Activated T-helper 2 cell treated with anti-CD3 and anti-CD28 coated beads, Interferon-gamma antibody, Interleukin-2, Interleukin-4, amounts not matched to agents 10 μg/mL and 5 μg/mL and 100 μg/mL, durations not matched to agents 14 hours and 24 hours and 36 hours (primary cell): Measurements from ENCODE around the gene NABP1. TPM values are rescaled to one million over a fixed set of nuclear protein-coding genes. Genes with fewer than 3 reads are reported as not detected.

Experiments used
- DNase-seq: peaks from one replicate; pipeline ENCODE4 v3.0.0; 2021; ENCODE audit warnings: low spot score
- H3K27ac Mint-ChIP-seq: one replicate; pipeline ENCODE4 v1.8.0; 2021; ENCODE audit warnings: mixed read lengths
- H3K27me3 Mint-ChIP-seq: one replicate; pipeline ENCODE4 v1.8.0; 2021; ENCODE audit warnings: low read depth, mixed read lengths
- H3K36me3 Mint-ChIP-seq: one replicate; pipeline ENCODE4 v1.8.0; 2021; ENCODE audit warnings: low read depth, mixed read lengths
- H3K4me1 Mint-ChIP-seq: one replicate; pipeline ENCODE4 v1.8.0; 2021; ENCODE audit warnings: low read depth, mixed read lengths
- H3K4me3 Mint-ChIP-seq: one replicate; pipeline ENCODE4 v1.8.0; 2021; ENCODE audit warnings: low read depth, mild to moderate bottlenecking, moderate library complexity, mixed read lengths
- H3K9me3 Mint-ChIP-seq: one replicate; pipeline ENCODE4 v1.8.0; 2021; ENCODE audit warnings: mixed read lengths
- intact Hi-C: fragments of 100-400 bp; cut with micrococcal nuclease; formaldehyde crosslinking; loops from one replicate; pipeline ENCODE4 v1.15.1; 2023
- total RNA-seq: library from RNA; stranded (reverse); gene quantifications from 2 replicates; pipeline ENCODE4 v1.2.3, GENCODE V29; 2022

The NABP1 gene
- total RNA-seq, 1 donor from 2014 or later, result 39.9 TPM

GRCh38 chr2:191656792-191657191 is 21.1 kb upstream of the NABP1 start:
- H3K27me3 Mint-ChIP-seq, result no peaks in the 10 kb centered on the region

DNA sequence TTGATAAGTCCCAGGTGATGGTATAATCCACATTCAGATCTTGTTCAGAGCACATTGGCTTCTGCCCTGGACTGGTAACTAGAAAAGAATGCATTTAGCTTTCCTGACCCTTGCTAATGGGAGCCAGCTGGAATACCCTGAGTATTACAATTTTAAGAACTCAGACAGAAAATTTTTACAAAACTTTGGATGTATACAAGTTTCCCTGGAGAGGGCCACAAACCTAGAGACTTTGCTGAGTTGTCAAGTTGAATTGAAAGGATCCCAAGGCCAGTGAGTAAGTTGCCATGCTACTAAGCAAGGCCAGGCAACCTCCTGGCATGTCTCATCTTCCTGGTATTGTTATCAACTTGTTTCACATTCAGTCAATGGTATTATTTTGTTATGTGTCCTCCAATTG is 20.0 kb upstream of the NABP1 start:
- intact Hi-C loops, result no loop called here
- no peak for DNase-seq
- no peak overlapping the region for H3K27ac Mint-ChIP-seq

More at GRCh38 chr2:191656792-191657191, 21.1 kb upstream of the NABP1 start:
- H3K4me1 Mint-ChIP-seq, result peaks cover 11% of the 10 kb centered on the region
- no peak for DNase-seq
- no peak overlapping the region for H3K4me3 Mint-ChIP-seq
- H3K27ac Mint-ChIP-seq, result no peak overlapping the region
- intact Hi-C loops, result no loop called here
- no peaks in the 10 kb centered on the region for H3K36me3 Mint-ChIP-seq
- H3K9me3 Mint-ChIP-seq, result peaks cover 10% of the 10 kb centered on the region

DNA sequence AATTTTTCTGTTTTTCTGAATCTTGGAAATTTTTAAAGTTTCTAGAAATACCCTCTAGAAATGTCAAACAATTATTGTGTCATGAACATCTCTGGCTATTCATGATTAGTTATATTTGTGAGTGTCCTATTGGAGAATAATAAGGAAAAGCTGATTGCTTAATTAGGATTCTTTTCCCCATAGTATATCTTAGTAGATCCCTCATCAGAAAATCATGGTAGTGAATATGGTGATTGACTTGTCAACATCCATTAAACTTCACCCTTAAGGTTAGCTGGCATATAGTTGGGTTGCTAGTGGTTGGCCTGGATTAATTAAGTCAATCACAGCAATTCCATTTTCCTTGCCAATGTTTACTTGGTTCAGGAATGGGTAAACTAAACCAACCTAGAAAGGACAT is 18.7 kb upstream of the NABP1 start:
- Mint-ChIP-seq H3K4me3 (no peak overlapping the region), H3K36me3 (peaks cover under 1% of the 10 kb centered on the region), H3K9me3 (peaks cover 11% of the 10 kb centered on the region), H3K27me3 (no peaks in the 10 kb centered on the region), H3K4me1 (peaks cover 10% of the 10 kb centered on the region), H3K27ac (no peak overlapping the region)
- DNase-seq, result no peak
- intact Hi-C loops, result no loop called here

More for the DNA sequence above, 20.0 kb upstream of the NABP1 start:
- Mint-ChIP-seq H3K4me3 (no peak overlapping the region), H3K36me3 (no peaks in the 10 kb centered on the region), H3K4me1 (peaks cover 10% of the 10 kb centered on the region), H3K9me3 (peaks cover 10% of the 10 kb centered on the region), H3K27me3 (no peaks in the 10 kb centered on the region)

DNA sequence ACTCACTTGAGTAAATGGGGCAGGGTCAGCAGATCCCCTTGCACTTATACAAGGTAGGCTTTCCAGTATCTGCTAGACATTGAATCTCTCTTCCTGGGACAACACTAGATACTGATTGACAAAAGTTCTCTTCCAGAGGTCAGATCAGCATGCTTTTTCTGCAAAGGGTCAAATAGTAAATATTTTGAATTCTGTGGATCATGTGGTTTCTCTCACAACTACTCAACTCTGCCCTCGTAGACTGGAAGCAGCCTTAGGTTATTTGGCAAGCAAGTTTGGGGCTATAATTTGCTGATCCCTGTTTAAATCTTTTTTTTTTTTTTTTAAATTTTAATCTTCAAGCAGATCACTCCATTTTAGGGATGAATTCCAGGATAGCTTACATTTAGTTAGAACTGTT is 17.4 kb upstream of the NABP1 start:
- H3K27me3 Mint-ChIP-seq, result no peaks in the 10 kb centered on the region
- H3K4me1 Mint-ChIP-seq, result peaks cover 22% of the 10 kb centered on the region
- peaks cover 9% of the 10 kb centered on the region for H3K36me3 Mint-ChIP-seq
- H3K4me3 Mint-ChIP-seq, result no peak overlapping the region
- intact Hi-C loops, result no loop called here
- H3K9me3 Mint-ChIP-seq, result peaks cover 19% of the 10 kb centered on the region
- no peak for DNase-seq
- H3K27ac Mint-ChIP-seq, result no peak overlapping the region

GRCh38 chr2:191661097-191661924 is 16.6 kb upstream of the NABP1 start:
- intact Hi-C loops, result no loop called here
- peaks cover 19% of the 10 kb centered on the region for H3K9me3 Mint-ChIP-seq

GRCh38 chr2:191664823-191665677 is 12.9 kb upstream of the NABP1 start:
- intact Hi-C loops, result loop anchor here (1.0 to 2.0 kb wide), 2 partner anchors 10 to 14 kb away; no protein-coding TSS in a partner anchor
- Mint-ChIP-seq H3K4me3 (no peak overlapping the region), H3K9me3 (peaks cover 13% of the 10 kb centered on the region), H3K36me3 (peaks cover 9% of the 10 kb centered on the region), H3K27ac (no peak overlapping the region), H3K4me1 (peaks cover 33% of the 10 kb centered on the region), H3K27me3 (no peaks in the 10 kb centered on the region)
- DNase-seq, result no peak

More at GRCh38 chr2:191661097-191661924, 16.6 kb upstream of the NABP1 start:
- Mint-ChIP-seq H3K4me1 (peaks cover 28% of the 10 kb centered on the region), H3K36me3 (peaks cover 9% of the 10 kb centered on the region), H3K27ac (no peak overlapping the region), H3K27me3 (no peaks in the 10 kb centered on the region), H3K4me3 (no peak overlapping the region)
- DNase-seq, result no peak

GRCh38 chr2:191666226-191666625 is 11.7 kb upstream of the NABP1 start:
- Mint-ChIP-seq H3K27me3 (no peaks in the 10 kb centered on the region), H3K27ac (no peak overlapping the region), H3K36me3 (peaks cover 9% of the 10 kb centered on the region), H3K4me1 (peaks cover 30% of the 10 kb centered on the region), H3K9me3 (peaks cover 9% of the 10 kb centered on the region), H3K4me3 (no peak overlapping the region)
- DNase-seq, result no peak
- intact Hi-C loops, result no loop called here

GRCh38 chr2:191666732-191667131 is 11.2 kb upstream of the NABP1 start:
- peak overlapping the region; percentile 40 for H3K27ac Mint-ChIP-seq
- intact Hi-C loops, result no loop called here
- H3K4me3 Mint-ChIP-seq, result no peak overlapping the region
- no peak for DNase-seq
- no peaks in the 10 kb centered on the region for H3K27me3 Mint-ChIP-seq
- peaks cover 26% of the 10 kb centered on the region for H3K4me1 Mint-ChIP-seq
- peaks cover 9% of the 10 kb centered on the region for H3K36me3 Mint-ChIP-seq
- H3K9me3 Mint-ChIP-seq, result peaks cover 9% of the 10 kb centered on the region

- Mint-ChIP-seq H3K9me3 (peaks cover 12% of the 10 kb centered on the region), H3K27me3 (no peaks in the 10 kb centered on the region), H3K4me3 (no peak overlapping the region), H3K4me1 (peaks cover 23% of the 10 kb centered on the region), H3K36me3 (peaks cover 5% of the 10 kb centered on the region), H3K27ac (no peak overlapping the region)
- intact Hi-C loops, result no loop called here
- no peak for DNase-seq
Measured at GRCh38 chr2:191670076-191670475, 7.9 kb upstream of the NABP1 start.

DNA sequence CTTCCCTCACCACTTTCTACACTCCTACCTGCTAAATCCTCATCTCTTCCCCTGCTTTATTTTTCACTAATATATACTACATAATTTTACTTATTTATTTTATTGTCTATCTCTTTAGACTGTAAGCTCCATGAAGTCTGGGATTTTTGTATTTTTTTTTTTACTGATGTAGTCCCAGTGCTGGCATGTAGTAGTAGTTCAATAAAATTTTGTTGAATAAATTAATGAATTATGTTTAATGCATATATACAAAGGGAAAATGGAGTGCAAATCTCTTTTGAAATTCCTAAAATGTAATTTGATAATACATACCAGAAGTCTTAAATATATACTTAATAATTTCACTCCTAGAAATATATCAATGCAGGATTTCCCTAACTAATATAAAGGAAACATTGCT is 7.1 kb upstream of the NABP1 start:
- Mint-ChIP-seq H3K36me3 (peaks cover 5% of the 10 kb centered on the region), H3K27ac (no peak overlapping the region), H3K27me3 (no peaks in the 10 kb centered on the region), H3K4me3 (no peak overlapping the region), H3K9me3 (peaks cover 12% of the 10 kb centered on the region), H3K4me1 (peaks cover 24% of the 10 kb centered on the region)
- intact Hi-C loops, result no loop called here
- no peak for DNase-seq

- DNase-seq, result peak; percentile 66
- intact Hi-C loops, result loop anchor here (1.0 to 5.0 kb wide), 7 partner anchors 11 to 609 kb away; partner anchors contain the start of gene STAT4
- Mint-ChIP-seq H3K27ac (peak overlapping the region; percentile 99), H3K4me1 (peaks cover 41% of the 10 kb centered on the region), H3K9me3 (peaks cover 12% of the 10 kb centered on the region), H3K36me3 (peaks cover 29% of the 10 kb centered on the region), H3K4me3 (peak overlapping the region; percentile 84), H3K27me3 (no peaks in the 10 kb centered on the region)
Measured at GRCh38 chr2:191675807-191676721, 1.9 kb upstream of the NABP1 start.
